Measurements from ENCODE around the gene ZDHHC18. TPM values are rescaled to one million over a fixed set of nuclear protein-coding genes. Genes with fewer than 3 reads are reported as not detected.
A peak's percentile ranks its signal among the peaks of the same experiment; 100 is the strongest.
"Not testable (repeated sequence)": the region's sequence is repeated elsewhere in the genome, so short reads cannot be mapped to it uniquely, and the experiment has no call there.

ZDHHC18 gene
- total RNA-seq, 1 donor from 2014 or later, result 30.3 TPM

DNA sequence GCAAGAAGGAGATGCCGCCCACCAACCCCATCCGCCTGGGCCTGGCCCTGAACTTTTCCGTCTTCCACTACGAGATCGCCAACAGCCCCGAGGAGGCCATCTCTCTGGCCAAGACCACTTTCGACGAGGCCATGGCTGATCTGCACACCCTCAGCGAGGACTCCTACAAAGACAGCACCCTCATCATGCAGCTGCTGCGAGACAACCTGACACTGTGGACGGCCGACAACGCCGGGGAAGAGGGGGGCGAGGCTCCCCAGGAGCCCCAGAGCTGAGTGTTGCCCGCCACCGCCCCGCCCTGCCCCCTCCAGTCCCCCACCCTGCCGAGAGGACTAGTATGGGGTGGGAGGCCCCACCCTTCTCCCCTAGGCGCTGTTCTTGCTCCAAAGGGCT lies 37.2 kb downstream of the ZDHHC18 start:
- Mint-ChIP-seq H3K4me1 (peaks cover 23% of the 10 kb centered on the region), H3K27ac (peak overlapping the region; percentile 59), H3K27me3 (no peaks in the 10 kb centered on the region), H3K4me3 (peak overlapping the region; percentile 92), H3K9me3 (no peaks in the 10 kb centered on the region), H3K36me3 (ENCODE audit: low read depth) (peaks cover 4% of the 10 kb centered on the region)
- DNase-seq (no peak), ATAC-seq (ENCODE audit: low read depth) (no peak)
- no peak for TF ChIP-seq CTCF (IDR thresholded peaks at IDR 0.05)
- ChIA-PET POLR2A (interaction anchor here (1.6 to 3.6 kb wide), 3 partner anchors 25 to 371 kb away, joined by 5 to 64 read pairs (median 28); partner anchors contain the start of genes GPN2 and WDTC1), CTCF (interaction anchor here (0.8 kb wide), 1 partner anchor 13 kb away, joined by 4 read pairs; no protein-coding TSS in a partner anchor)
- intact Hi-C loops (cut with micrococcal nuclease), result loop anchor here (2.0 kb wide), 1 partner anchor 25 kb away; no protein-coding TSS in a partner anchor

DNA sequence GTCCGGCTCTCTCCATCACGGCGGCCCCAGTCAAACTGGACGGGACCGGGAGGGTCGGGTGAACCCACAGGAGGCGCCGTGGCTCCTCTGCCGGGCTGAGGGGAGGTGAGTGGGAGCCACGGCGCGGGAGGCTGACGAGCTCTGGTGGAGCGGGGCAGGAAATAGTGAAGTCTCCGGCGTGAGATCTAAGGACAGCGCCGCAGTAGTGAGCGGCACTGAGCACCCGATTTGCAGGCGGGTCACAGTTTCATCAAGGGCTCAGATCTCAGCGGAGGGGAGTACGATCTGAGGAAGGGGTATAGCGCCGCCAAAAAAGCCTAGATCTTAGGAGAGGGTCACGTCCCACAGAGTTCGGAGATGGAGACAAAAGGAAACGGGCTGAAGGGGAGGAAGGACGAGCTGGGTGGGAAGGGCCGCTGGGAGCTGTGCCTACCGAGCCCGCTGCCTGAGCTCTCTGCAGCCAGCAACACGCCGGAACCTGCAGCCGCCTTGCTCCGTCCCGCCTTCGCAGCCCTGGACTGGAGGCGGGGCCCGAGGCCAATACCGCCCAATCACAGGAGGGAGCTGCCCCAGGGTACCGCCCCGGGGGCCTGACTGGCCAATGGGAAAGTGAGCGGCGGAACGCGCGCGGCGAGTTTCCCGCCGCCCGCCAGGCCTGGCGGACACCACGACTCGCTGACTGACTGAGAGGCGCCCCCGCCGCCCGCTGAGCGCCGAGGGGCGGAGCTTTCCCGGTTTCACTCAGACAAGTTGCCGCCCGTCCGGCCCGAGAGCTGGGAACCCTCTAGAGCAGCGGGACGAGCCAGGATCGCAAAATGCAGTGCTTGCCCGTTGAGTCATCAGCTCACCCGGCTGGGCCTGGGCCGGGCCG lies 38.4 kb downstream of the ZDHHC18 start:
- ATAC-seq (ENCODE audit: low read depth) (peak; percentile 94), DNase-seq (peak; percentile 93)
- H3K27me3 Mint-ChIP-seq, result no peaks in the 10 kb centered on the region
- peak overlapping the region; percentile 98 for H3K27ac Mint-ChIP-seq
- intact Hi-C loops (cut with micrococcal nuclease), result loop anchor here (1.0 to 5.0 kb wide), 9 partner anchors 12 to 433 kb away; partner anchors contain the start of genes ARID1A, DHDDS, GPN2 and NUDC
- CTCF ChIA-PET, result interaction anchor here (0.7 to 3.9 kb wide), 9 partner anchors 9 to 187 kb away, joined by 3 to 15 read pairs (median 7); partner anchors contain the start of genes GPATCH3 and PIGV
- no peak for TF ChIP-seq CTCF (IDR thresholded peaks at IDR 0.05)
- no peaks in the 10 kb centered on the region for H3K9me3 Mint-ChIP-seq
- H3K4me1 Mint-ChIP-seq, result peaks cover 23% of the 10 kb centered on the region
- peaks cover 4% of the 10 kb centered on the region for H3K36me3 Mint-ChIP-seq (ENCODE audit: low read depth)
- POLR2A ChIA-PET, result interaction anchor here (0.5 to 3.6 kb wide), 36 partner anchors 8 to 1642 kb away, joined by 3 to 64 read pairs (median 6); partner anchors contain the start of genes GPATCH3, GPN2, PIGV and PPP1R8
- peak overlapping the region; percentile 92 for H3K4me3 Mint-ChIP-seq

- DNase-seq; ATAC-seq (ENCODE audit: low read depth); H3K4me1 Mint-ChIP-seq; H3K27me3 Mint-ChIP-seq; H3K9me3 Mint-ChIP-seq; intact Hi-C loops (cut with micrococcal nuclease); H3K4me3 Mint-ChIP-seq; H3K27ac Mint-ChIP-seq: not testable (repeated sequence)
- peaks cover 16% of the 10 kb centered on the region for H3K36me3 Mint-ChIP-seq (ENCODE audit: low read depth)
- ChIA-PET POLR2A (interaction anchor here (0.7 kb wide), 2 partner anchors 8 to 184 kb away, joined by 3 to 5 read pairs; no protein-coding TSS in a partner anchor), CTCF (interaction anchor here (1.3 kb wide), 1 partner anchor 64 kb away, joined by 3 read pairs; no protein-coding TSS in a partner anchor)
These were observed 46.6 kb downstream of the ZDHHC18 start for GRCh38 chr1:26873097-26873496.

GRCh38 chr1:26874896-26875295 lies 48.4 kb downstream of the ZDHHC18 start:
- H3K9me3 Mint-ChIP-seq, result no peaks in the 10 kb centered on the region
- H3K4me1 Mint-ChIP-seq, result no peaks in the 10 kb centered on the region
- no peak for TF ChIP-seq CTCF (IDR thresholded peaks at IDR 0.05)
- no peak for DNase-seq
- peaks cover 30% of the 10 kb centered on the region for H3K36me3 Mint-ChIP-seq (ENCODE audit: low read depth)
- ATAC-seq (ENCODE audit: low read depth), result no peak
- ChIA-PET CTCF (interaction anchor here (0.9 kb wide), 1 partner anchor 20 kb away, joined by 3 read pairs; no protein-coding TSS in a partner anchor), POLR2A (no interaction called here)
- H3K4me3 Mint-ChIP-seq, result no peak overlapping the region
- intact Hi-C loops (cut with micrococcal nuclease), result no loop called here
- no peak overlapping the region for H3K27ac Mint-ChIP-seq
- H3K27me3 Mint-ChIP-seq, result no peaks in the 10 kb centered on the region

GRCh38 chr1:26877326-26877725 lies 50.8 kb downstream of the ZDHHC18 start:
- no peaks in the 10 kb centered on the region for H3K27me3 Mint-ChIP-seq
- TF ChIP-seq CTCF (IDR thresholded peaks at IDR 0.05), result no peak
- intact Hi-C loops (cut with micrococcal nuclease), result no loop called here
- ATAC-seq (ENCODE audit: low read depth), result no peak
- DNase-seq, result no peak
- POLR2A ChIA-PET, result no interaction called here
- no peaks in the 10 kb centered on the region for H3K9me3 Mint-ChIP-seq
- H3K4me1 Mint-ChIP-seq, result no peaks in the 10 kb centered on the region
- H3K27ac Mint-ChIP-seq, result no peak overlapping the region
- no peak overlapping the region for H3K4me3 Mint-ChIP-seq
- CTCF ChIA-PET, result interaction anchor here (1.2 to 7.0 kb wide), 7 partner anchors 12 to 275 kb away, joined by 4 to 40 read pairs (median 7); no protein-coding TSS in a partner anchor
- peaks cover 50% of the 10 kb centered on the region for H3K36me3 Mint-ChIP-seq (ENCODE audit: low read depth)
